Ectodermal cell (in vitro differentiated cells): ENCODE data around the gene GALR3.

Source experiments
- H3K27ac ChIP-seq: 2 replicates; pipeline ENCODE4 v1.7.0; 2013; ENCODE audit warnings: mild to moderate bottlenecking, low read depth, low read length; ENCODE audit not compliant: insufficient read depth, poor library complexity, severe bottlenecking
- H3K27me3 ChIP-seq: 2 replicates; pipeline ENCODE4 v1.7.0; 2013; ENCODE audit warnings: mild to moderate bottlenecking, low read length; ENCODE audit not compliant: insufficient read depth, control insufficient read depth, poor library complexity, severe bottlenecking
- H3K36me3 ChIP-seq: one replicate; pipeline ENCODE4 v1.7.0; 2013; ENCODE audit warnings: low read length; ENCODE audit not compliant: control insufficient read depth, insufficient read depth
- H3K4me1 ChIP-seq: one replicate; pipeline ENCODE4 v1.7.0; 2013; ENCODE audit warnings: low read length; ENCODE audit not compliant: control insufficient read depth, insufficient read depth
- H3K4me3 ChIP-seq: 2 replicates; pipeline ENCODE4 v1.7.0; 2013; ENCODE audit warnings: low read depth, low read length, control low read depth; ENCODE audit not compliant: insufficient read depth
- H3K9me3 ChIP-seq: 2 replicates; pipeline ENCODE4 v1.7.0; 2013; ENCODE audit warnings: mild to moderate bottlenecking, low read length, moderate library complexity; ENCODE audit not compliant: control insufficient read depth
- WGBS, 2 experiments: methylation state at CpG; one replicate each; pipeline ENCODE4 v1.1.7; 2013; ENCODE audit warnings: missing lambda C conversion rate in 2 of 2; 5-methylcytosine and 5-hydroxymethylcytosine counted together

Gene GALR3

GRCh38 chr22:37822079-37822833, 926 bp upstream of the GALR3 start:
- 41 to 43% methylated on average over 8 of the region's 8 CpGs for WGBS, 2 experiments
- Histone ChIP-seq H3K27me3 (peaks cover 73% of the 10 kb centered on the region), H3K9me3 (no peaks in the 10 kb centered on the region), H3K36me3 (no peaks in the 10 kb centered on the region), H3K4me1 (peaks cover 11% of the 10 kb centered on the region), H3K4me3 (no peak overlapping the region), H3K27ac (no peak overlapping the region)

- no peak overlapping the region for H3K27ac ChIP-seq
- H3K4me3 ChIP-seq, result peak overlapping the region; percentile 37
- H3K4me1 ChIP-seq, result peaks cover 3% of the 10 kb centered on the region
- no peaks in the 10 kb centered on the region for H3K9me3 ChIP-seq
- WGBS, 2 experiments, result 9% methylated on average over 135 of the region's 135 CpGs
- H3K36me3 ChIP-seq, result no peaks in the 10 kb centered on the region
- peaks cover 49% of the 10 kb centered on the region for H3K27me3 ChIP-seq
These were observed 1.8 kb downstream of the GALR3 start for GRCh38 chr22:37824674-37825641.

GRCh38 chr22:37827056-37827455, 3.9 kb downstream of the GALR3 start:
- no peaks in the 10 kb centered on the region for H3K9me3 ChIP-seq
- no peak overlapping the region for H3K27ac ChIP-seq
- H3K36me3 ChIP-seq, result peaks cover 11% of the 10 kb centered on the region
- no peak overlapping the region for H3K4me3 ChIP-seq
- peaks cover 3% of the 10 kb centered on the region for H3K4me1 ChIP-seq
- H3K27me3 ChIP-seq, result peaks cover 39% of the 10 kb centered on the region
- 95% methylated on average over 9 of the region's 9 CpGs for WGBS, 2 experiments

- peaks cover 10% of the 10 kb centered on the region for H3K27me3 ChIP-seq
- H3K27ac ChIP-seq, result no peak overlapping the region
- peaks cover 11% of the 10 kb centered on the region for H3K36me3 ChIP-seq
- H3K4me1 ChIP-seq, result no peaks in the 10 kb centered on the region
- H3K4me3 ChIP-seq, result no peak overlapping the region
- no peaks in the 10 kb centered on the region for H3K9me3 ChIP-seq
- 88 to 89% methylated on average over 14 of the region's 14 CpGs for WGBS, 2 experiments
These were observed 7.1 kb downstream of the GALR3 start for GRCh38 chr22:37830093-37830842.

GRCh38 chr22:37831472-37831871, 8.3 kb downstream of the GALR3 start:
- no peaks in the 10 kb centered on the region for H3K9me3 ChIP-seq
- no peaks in the 10 kb centered on the region for H3K4me1 ChIP-seq
- no peaks in the 10 kb centered on the region for H3K27me3 ChIP-seq
- H3K27ac ChIP-seq, result no peak overlapping the region
- H3K4me3 ChIP-seq, result no peak overlapping the region
- peaks cover 11% of the 10 kb centered on the region for H3K36me3 ChIP-seq
- WGBS, 2 experiments, result 96 to 97% methylated on average over 11 of the region's 11 CpGs

- H3K27me3 ChIP-seq, result no peaks in the 10 kb centered on the region
- H3K9me3 ChIP-seq, result no peaks in the 10 kb centered on the region
- no peak overlapping the region for H3K4me3 ChIP-seq
- H3K36me3 ChIP-seq, result peaks cover 11% of the 10 kb centered on the region
- no peaks in the 10 kb centered on the region for H3K4me1 ChIP-seq
- no peak overlapping the region for H3K27ac ChIP-seq
- WGBS, 2 experiments, result 94 to 97% methylated on average over 16 of the region's 16 CpGs
These were observed 9.1 kb downstream of the GALR3 start for GRCh38 chr22:37832022-37832857.

DNA sequence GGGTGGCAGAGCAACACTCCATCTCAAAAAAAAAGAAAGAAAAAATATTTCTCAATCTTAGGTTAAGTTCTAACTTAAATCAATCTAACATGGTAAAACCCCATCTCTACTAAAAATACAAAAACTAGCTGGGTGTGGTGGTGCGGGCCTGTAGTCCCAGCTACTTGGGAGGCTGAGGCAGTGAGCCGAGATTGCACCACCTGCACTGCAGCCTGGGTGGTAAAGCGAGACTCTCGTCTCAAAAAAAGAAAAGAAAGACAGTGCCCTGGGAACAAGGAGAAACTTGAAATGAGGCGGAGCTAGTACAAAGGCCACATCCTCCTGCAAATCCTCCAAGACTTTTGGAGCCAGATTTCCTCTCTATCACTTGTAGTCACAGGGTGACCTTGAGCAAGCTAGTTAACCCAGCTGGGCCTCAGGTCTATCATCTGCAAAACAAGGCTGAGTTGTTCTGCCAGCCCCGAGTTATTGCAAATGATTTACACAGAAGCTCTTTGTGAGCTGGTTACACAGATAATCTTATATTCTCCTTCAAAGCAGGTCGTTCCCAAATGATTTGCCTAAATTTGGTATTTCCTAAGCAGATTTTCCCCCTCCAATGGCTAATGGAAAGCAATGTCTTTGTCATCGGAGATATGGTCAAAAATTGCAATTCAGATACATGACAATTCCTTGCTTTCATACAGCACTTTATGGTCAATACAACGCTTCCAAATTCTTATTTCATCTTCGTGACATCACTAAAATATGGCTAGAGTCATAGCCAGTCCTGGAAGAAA, 19.0 kb downstream of the GALR3 start:
- H3K4me3 ChIP-seq, result no peak overlapping the region

DNA sequence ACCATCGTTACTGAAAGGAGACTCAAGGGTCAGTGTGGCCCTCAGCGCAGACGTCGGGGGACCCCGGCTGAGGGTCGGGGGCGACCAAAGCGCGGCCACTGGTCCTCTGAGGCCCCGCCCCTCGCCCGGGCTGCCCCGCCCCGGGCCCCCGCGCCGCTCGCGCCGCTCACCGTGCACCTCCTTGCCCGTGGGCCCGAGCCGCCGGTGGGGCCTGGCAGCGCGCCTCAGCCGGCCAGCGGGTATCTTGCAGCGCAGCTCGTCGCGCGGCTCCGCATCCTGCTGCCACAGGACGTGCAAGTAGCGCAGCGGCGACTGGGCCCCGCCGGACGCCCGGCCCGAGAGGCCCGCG, 20.5 kb downstream of the GALR3 start:
- H3K4me1 ChIP-seq, result no peaks in the 10 kb centered on the region
- 0% methylated on average over 46 of the region's 46 CpGs for WGBS, 2 experiments
- no peaks in the 10 kb centered on the region for H3K27me3 ChIP-seq
- peak overlapping the region; percentile 78 for H3K4me3 ChIP-seq
- no peaks in the 10 kb centered on the region for H3K9me3 ChIP-seq
- peaks cover 1% of the 10 kb centered on the region for H3K36me3 ChIP-seq
- H3K27ac ChIP-seq, result peak overlapping the region; percentile 94

More for the DNA sequence above, 19.0 kb downstream of the GALR3 start:
- Histone ChIP-seq H3K9me3 (no peaks in the 10 kb centered on the region), H3K27me3 (no peaks in the 10 kb centered on the region), H3K36me3 (peaks cover 6% of the 10 kb centered on the region), H3K4me1 (no peaks in the 10 kb centered on the region), H3K27ac (no peak overlapping the region)
- whole genome bisulfite sequencing, 2 experiments, result 93 to 95% methylated on average over 10 of the region's 10 CpGs

- peak overlapping the region; percentile 78 for H3K4me3 ChIP-seq
- H3K36me3 ChIP-seq, result no peaks in the 10 kb centered on the region
- H3K9me3 ChIP-seq, result no peaks in the 10 kb centered on the region
- WGBS, 2 experiments, result 97 to 99% methylated on average over 4 to 6 of the region's 6 CpGs
- H3K27me3 ChIP-seq, result no peaks in the 10 kb centered on the region
- peak overlapping the region; percentile 94 for H3K27ac ChIP-seq
- no peaks in the 10 kb centered on the region for H3K4me1 ChIP-seq
These were observed 21.7 kb downstream of the GALR3 start for GRCh38 chr22:37844904-37845329.
